PC-9 (cell line): ENCODE data around the gene TM2D1.

Experiments used
- CTCF ChIP-seq: fragments of 200-600 bp; sonication (generic); conservative IDR thresholded peaks from 2 replicates; pipeline ENCODE4 v1.6.1; 2017; ENCODE audit warnings: mixed run types, antibody characterized with exemption, mild to moderate bottlenecking, moderate library complexity
- EZH2 ChIP-seq: fragments of 200-600 bp; sonication (generic); IDR thresholded peaks from 2 replicates; pipeline ENCODE4 v1.8.0; 2017; ENCODE audit warnings: antibody characterized with exemption, low read depth

- no peak for TF ChIP-seq CTCF
- TF ChIP-seq EZH2, result no peak
Measured at GRCh38 chr1:61648983-61649742, 75.8 kb downstream of the TM2D1 start.
